Measurements from ENCODE around the gene PAAF1.

The PAAF1 gene

DNA sequence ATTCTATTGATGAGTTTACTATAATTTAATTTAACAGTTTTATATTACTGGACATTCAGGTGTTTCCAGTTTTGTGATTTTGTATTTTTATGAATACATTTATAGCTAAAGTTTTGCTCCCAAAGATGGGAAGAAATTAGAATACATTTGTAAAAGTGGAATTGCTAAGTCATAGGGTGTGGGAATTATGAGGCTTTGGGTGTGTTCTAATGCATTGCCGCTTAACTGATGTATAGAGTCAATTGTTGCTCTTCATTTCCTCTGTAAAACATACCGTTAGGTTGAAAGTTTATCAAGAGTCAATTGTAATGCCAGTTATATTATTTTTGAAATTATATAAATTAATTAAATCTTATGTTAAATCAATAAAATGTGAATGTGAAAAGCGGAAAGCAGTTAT is 16.2 kb downstream of the PAAF1 start:
- no peak for TF ChIP-seq CTCF (IDR thresholded peaks at IDR 0.05; ENCODE audit: borderline replicate concordance, control extremely low read depth, extremely low read depth, insufficient read depth, missing control alignments)
- in situ Hi-C loops (cut with MboI; ENCODE audit: low sequenced_read_pairs, unreplicated experiment) = no loop called here

DNA sequence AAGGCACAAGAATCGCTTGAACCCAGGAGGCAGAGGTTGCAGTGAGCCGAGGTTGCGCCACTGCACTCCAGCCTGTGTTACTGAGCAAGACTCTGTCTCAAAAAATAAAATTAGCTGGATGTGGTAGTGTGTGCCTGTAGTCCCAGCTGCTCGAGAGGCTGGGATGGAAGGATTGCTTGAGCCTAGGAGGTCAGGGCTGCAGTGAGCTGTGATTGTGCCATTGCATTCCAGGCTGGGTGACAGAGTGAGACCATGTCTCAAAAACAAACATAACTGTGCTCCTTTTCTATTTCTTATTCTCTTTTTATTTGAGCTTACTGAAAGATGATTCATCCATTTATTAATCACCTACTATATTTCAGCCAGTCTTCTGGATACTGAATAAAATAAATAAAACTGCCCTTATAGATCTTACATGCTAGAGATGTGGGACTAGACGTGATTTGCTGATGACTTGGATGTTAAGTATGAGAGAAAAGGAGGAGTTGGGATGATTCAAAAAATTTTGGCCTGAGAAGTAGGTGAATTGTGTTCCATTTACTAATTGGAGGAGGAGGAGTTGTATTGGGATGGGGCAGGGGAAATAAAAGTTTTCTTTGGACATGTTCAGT is 18.0 kb downstream of the PAAF1 start:
- DNase-seq (ENCODE audit: low spot score) = no peak
- in situ Hi-C loops (cut with MboI; ENCODE audit: low sequenced_read_pairs, unreplicated experiment) = no loop called here
- no peak for TF ChIP-seq CTCF (IDR thresholded peaks at IDR 0.05; ENCODE audit: borderline replicate concordance, control extremely low read depth, extremely low read depth, insufficient read depth, missing control alignments)

More for the DNA sequence above, 16.2 kb downstream of the PAAF1 start:
- no peak for DNase-seq (ENCODE audit: low spot score)

GRCh38 chr11:73902303-73902702 is 25.5 kb downstream of the PAAF1 start:
- TF ChIP-seq CTCF (IDR thresholded peaks at IDR 0.05; ENCODE audit: borderline replicate concordance, control extremely low read depth, extremely low read depth, insufficient read depth, missing control alignments) = no peak
- in situ Hi-C loops (cut with MboI; ENCODE audit: low sequenced_read_pairs, unreplicated experiment) = no loop called here
- no peak for DNase-seq (ENCODE audit: low spot score)

DNA sequence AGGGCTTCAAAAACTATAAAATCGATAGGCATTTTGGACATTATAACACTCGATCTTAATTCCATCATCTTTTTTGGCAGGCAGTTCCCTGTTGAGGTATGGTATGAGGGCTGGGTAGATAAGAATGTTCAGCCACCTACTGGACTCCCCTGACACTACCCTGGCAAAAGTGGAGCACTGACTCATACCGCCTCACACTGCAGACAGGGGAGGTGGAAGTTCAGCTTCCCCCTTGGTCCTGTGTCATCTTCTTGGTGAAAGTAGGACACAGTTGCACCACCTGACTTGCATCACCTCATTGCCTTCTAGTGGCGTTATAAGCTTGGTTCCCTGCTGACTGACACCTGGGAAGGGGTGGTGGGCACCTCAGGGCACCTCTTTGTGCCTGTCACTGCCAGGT is 30.4 kb downstream of the PAAF1 start:
- no peak for DNase-seq (ENCODE audit: low spot score)
- TF ChIP-seq CTCF (IDR thresholded peaks at IDR 0.05; ENCODE audit: borderline replicate concordance, control extremely low read depth, extremely low read depth, insufficient read depth, missing control alignments) = no peak
- in situ Hi-C loops (cut with MboI; ENCODE audit: low sequenced_read_pairs, unreplicated experiment) = no loop called here

GRCh38 chr11:73912026-73912425 is 35.2 kb downstream of the PAAF1 start:
- DNase-seq (ENCODE audit: low spot score) = no peak
- in situ Hi-C loops (cut with MboI; ENCODE audit: low sequenced_read_pairs, unreplicated experiment) = no loop called here
- no peak for TF ChIP-seq CTCF (IDR thresholded peaks at IDR 0.05; ENCODE audit: borderline replicate concordance, control extremely low read depth, extremely low read depth, insufficient read depth, missing control alignments)

DNA sequence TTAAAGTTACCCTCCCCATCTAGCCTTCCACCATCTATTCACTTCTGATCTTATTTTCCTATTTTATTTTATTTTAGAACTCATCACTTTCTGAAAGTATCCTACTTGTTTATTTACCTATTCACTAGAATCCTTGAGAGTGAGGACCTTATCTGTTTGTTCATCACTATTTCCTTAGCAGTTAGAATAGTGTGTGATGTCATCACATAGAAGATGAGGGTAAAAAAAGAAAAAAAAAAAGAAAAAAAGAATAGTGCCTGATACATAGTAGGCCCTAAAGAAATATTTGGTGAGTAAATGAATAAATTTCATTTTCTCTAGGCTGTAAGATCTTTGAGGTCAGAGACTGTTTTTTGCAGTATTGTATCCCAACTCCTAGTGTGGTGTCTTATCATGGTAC is 36.7 kb downstream of the PAAF1 start:
- no peak for TF ChIP-seq CTCF (IDR thresholded peaks at IDR 0.05; ENCODE audit: borderline replicate concordance, control extremely low read depth, extremely low read depth, insufficient read depth, missing control alignments)
- in situ Hi-C loops (cut with MboI; ENCODE audit: low sequenced_read_pairs, unreplicated experiment) = no loop called here

More for the DNA sequence above, 36.7 kb downstream of the PAAF1 start:
- no peak for DNase-seq (ENCODE audit: low spot score)
